ENCODE results near the gene NHLRC1.

NHLRC1 gene

GRCh38 chr6:18138906-18139305 lies 16.4 kb upstream of the NHLRC1 start:
- no peak for DNase-seq

GRCh38 chr6:18136260-18136659 lies 13.8 kb upstream of the NHLRC1 start:
- DNase-seq: no peak

GRCh38 chr6:18135171-18135570 lies 12.7 kb upstream of the NHLRC1 start:
- DNase-seq: no peak

GRCh38 chr6:18132346-18132745 lies 9.9 kb upstream of the NHLRC1 start:
- DNase-seq: no peak

GRCh38 chr6:18126121-18126520 lies 3.6 kb upstream of the NHLRC1 start:
- no peak for DNase-seq

DNA sequence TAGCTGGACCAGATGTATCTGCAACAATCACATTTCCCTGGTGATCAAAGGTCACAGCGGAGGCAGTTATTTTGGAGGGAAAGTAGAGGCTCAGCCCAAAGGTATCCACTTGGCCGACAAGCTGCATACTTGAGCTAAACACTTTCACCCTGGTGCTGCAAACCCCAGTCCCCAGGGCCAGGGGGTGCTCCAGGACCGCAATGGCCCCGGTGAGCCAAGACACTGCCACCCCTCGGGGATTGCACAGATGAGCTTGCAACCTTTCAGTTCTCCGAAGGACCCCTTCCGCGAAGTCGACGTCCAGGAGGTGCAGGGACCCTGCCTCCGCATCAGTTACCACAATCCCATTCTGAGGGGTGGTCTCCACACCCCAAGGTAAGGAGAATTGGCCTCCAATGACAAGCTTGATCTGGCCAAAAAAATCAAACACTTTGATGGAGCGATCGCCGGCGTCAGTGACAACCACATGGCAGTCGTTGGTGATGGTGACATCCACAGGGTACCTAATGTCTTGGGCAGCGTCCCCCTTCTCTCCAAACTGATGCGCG lies 823 bp downstream of the NHLRC1 start:
- no peak for DNase-seq

GRCh38 chr6:18119236-18119635 lies 3.2 kb downstream of the NHLRC1 start:
- DNase-seq: no peak

DNA sequence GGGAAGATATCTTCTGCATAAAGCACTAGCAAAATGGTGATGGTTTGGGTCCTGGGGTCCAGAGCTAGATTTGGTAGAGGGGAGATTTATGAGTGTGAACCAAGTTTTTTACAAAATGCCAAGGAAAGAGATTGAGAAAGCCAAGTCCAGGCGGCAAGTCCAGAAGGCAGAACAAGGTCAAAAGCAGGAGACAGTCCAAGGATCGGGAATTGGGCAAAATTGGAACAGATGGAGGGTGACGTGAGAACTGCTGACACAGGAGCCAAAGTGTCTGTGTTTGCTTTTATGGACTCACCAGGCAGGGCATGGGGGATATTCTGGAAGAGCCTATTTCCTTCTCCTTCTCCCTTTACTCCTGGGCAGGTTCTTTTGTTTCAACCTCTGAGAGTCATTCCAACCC lies 4.1 kb downstream of the NHLRC1 start:
- no peak for DNase-seq

DNA sequence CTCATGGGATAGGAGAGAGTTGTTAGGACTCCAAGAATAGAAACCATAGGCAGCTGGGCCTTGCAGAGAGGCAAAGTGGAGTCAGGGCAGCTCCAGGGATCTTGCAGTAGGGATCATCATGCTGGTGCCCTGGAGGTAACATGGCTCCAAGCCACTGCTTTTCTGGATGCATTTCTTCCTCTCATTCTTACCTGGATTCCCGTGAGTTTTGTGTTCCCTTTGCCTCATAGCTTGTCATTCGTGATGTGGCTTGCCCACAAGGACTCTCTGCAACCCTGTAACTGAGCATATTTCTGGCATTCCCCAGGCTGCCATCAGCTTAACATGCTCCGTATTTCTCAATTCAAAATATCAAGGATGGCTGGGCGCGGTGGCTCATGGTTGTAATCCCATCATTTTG lies 5.3 kb downstream of the NHLRC1 start:
- no peak for DNase-seq

DNA sequence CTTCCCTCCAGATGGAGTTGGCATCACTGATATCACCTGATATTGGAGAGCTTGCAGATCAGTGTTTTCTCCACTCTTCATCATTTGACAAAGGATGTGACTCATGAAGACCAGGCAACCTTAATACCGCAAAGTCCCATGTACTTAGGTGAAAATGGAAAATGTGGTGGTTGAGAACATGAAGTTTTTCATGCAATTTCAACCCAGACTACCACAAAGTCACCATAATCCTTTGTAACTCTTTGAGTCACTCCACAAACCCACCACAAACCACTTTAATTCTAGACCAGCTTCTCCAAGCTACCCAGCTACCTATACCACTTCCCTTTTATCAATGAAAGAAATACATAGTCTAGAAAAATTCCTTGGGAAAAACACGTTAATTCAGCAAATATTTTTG lies 7.1 kb downstream of the NHLRC1 start:
- no peak for DNase-seq

DNA sequence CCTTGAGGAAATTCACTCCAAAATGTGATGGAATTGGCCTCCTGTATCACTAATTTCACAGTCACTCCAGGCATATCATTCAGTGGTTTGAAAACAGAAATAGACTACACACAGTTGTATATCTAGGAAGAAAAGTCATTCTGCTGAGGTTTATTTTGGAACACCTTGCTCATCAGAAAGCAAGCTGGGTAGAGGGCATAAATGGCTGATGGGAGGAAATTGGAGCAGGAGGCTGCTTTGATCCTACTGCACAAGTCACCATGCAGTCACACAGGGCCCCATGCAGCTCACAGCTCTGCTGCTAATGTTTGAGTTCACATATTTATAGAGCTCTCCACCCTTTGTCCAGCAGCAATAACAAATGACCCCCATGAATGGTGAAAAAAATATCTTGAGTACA lies 12.3 kb downstream of the NHLRC1 start:
- no peak for DNase-seq

- no peak for DNase-seq
These were observed 15.4 kb downstream of the NHLRC1 start for GRCh38 chr6:18107061-18107460.

DNA sequence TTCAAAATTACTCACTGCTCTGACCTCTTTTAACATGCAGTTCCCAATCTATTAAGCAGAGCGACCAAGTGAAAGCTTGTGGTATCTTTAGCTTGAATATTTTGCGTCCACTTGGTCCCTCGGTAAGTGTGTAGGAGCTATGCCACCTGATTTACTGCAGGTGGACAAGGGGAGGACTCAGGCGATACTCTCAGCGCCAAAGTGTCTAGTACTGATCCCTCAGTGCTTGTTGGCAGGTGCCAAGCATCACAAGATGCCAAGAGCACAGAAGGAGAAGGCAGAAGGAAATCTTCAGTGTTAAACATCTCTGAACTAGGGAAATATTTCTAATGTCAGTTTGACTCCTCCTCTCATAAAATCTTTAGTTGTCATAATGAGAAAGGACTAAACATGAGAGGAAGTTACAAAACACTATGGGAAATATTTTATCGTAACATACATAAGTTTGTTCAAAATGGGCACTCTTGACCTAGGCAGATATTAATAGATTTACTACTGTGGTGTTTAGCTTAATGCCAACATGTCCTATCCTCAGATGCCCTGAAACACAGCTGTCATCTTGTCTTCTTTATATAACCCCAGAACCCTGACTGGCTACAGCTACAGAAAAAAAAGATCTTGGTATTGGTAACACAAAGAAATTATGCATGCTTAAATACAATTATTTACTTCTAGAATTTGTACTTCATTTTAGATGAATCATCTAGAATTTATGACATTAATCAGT lies 19.5 kb downstream of the NHLRC1 start:
- DNase-seq: no peak

- DNase-seq: no peak
These were observed 20.6 kb downstream of the NHLRC1 start for GRCh38 chr6:18101873-18102272.

- DNase-seq: no peak
These were observed 21.2 kb downstream of the NHLRC1 start for GRCh38 chr6:18101271-18101670.

GRCh38 chr6:18100296-18100695 lies 22.2 kb downstream of the NHLRC1 start:
- DNase-seq: no peak

DNA sequence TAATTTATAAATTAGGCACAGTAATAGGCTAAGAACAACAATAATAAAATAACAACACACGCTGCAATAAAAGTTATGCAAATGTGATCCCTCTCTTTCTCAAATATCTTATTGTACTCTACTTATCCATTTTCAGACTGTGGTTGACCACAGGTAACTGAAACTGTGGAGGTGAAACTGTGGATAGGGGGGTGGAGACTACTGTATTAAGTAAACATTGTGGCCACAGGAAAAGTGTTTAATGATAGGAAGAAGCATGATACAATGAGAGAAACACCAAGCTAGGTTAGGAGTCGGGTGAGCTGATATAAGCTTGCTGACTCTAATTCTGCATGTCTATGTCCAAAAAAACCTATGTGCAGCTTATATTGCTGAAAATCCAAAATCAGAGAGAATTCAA lies 23.0 kb downstream of the NHLRC1 start:
- DNase-seq: no peak

DNA sequence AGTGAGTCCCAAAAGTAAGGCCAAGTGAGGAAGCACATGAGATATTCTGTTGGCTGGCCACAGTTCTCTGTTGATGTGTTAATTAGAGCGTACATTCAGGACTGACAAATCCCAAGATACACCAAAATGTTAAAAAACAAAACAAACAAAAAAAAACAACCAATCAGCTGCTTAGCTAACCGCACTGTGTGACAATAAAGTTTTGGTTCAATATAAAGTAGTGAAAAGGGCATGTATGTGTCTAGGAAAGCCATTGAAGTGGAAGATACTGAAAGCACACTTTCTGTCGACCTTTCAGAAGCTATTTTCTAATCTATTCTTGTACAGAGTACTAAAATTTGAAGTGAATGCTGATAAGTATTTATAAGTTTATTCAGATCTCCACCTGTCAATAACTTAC lies 26.1 kb downstream of the NHLRC1 start:
- no peak for DNase-seq

DNA sequence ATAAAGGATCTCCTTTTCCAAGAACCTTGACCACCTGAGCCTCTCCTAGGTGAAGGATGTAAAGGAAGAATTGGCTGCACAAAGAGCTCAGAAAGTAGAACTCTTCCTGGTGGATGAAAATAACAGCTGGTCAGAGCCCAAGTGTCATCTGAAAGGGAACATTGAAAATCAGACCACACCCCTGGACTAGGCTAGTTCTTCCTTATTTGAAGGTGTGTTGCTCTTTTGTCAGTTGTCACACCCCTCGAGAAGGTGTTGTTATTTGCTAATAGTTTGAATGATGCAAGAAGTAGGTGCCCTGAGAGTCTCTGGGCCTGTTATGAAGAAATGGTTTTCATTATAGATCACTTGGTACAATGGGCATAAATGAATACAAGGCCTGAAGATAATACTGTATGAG lies 31.1 kb downstream of the NHLRC1 start:
- no peak for DNase-seq

GRCh38 chr6:18090349-18090786 lies 32.1 kb downstream of the NHLRC1 start:
- no peak for DNase-seq

DNA sequence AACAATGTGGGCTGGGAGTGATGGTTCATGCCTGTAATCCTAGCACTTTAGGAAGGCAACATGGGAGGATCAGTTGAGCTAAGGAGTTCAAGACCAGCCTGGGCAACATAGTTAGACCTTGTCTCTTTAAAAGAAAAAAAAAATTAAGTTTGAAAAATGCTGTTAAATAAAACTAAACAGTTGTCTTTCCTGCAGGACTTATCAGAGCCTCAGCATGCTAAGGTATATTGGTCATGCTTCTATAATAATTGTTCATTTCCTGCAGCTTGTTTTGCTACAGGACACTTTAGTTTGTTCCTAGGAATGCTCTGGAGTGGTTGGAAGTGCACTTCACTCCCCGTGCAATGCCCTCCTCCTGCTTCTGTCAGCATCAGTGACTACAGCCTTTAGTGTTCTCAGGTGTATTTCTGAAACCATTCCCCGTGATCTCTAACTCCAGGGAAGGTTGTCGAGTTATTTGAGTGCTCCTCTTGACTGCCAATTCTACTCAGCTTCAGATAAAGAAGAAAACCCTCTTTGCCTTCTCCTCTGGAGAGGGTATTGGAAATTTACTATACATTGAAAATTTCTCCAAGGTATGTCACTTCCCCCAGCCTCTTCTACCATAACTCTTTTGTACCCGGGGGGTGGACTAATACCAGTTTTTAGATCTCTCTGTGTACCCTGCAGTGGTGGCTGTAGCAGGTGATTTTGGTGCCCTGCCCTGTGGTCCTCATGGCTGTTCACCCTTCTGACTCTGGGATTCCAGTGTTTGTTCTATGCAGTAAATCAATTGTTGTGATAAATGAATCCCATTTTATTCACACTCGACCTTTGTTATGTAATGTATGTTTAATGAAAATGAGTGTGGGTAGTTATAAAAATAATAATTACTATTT lies 33.8 kb downstream of the NHLRC1 start:
- no peak for DNase-seq

DNA sequence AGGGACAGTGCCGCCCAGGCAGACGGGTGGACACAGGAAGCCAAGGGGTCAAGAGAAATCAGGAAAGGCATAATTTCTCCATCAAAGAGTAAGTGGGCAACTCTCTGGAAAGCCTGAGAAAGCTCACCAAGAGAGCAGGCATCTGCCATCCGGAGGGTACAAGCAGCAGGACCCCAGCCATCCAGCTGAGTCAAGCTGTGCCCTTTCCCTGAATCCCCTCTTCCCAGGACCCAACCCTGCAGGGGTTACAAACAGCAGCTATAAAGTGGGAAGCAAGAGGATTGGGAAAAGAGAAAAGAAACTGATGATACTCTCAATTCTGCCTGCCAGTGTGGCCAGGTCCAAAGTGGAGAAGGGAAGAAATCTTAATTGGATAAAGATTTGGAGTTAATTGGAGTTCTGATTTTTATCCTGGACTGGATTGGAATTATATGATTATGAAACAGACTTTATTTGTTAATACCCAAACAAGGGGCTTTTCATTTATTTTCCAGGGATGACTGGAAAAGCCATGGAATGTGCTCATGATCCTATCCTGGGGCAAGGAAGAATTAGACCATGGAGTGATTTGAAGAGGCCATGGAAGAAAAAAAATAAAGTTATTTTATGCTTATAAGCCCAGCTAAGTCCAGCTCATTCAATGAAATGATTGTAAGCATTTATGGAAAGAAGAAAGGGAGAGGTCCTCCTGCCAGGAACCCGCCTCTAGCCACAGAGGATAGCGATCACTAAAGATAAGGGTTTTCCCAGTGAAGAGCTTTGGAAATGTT lies 34.9 kb downstream of the NHLRC1 start:
- no peak for DNase-seq

DNA sequence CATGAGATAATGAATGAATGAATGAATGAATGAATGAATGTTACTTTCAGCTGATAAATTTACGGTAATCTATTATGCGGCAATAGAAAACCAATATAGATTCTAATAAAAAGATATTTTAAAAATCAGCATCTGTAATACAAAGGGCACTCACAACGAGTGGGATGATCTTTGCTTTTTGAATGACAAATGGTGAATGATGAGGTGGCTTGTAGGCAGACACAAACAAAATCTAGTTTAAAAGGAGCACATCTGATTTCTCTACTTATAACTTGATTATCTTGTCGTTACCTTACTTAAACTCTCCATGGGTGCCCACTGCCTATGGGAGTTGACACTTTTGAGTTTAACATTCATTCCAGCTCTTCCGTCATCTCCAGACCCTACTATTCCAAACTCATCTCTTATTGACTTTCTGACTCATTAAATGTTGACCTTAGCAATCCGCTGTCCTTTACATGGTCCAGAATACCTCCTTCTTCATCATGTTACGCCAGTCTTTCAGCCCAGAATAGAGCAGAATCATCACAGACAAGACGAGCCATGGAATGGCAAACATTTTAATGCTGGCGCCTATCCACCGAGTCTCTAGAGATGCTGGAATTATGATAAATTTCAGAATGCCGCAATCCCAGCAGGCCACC lies 41.3 kb downstream of the NHLRC1 start:
- DNase-seq: no peak
